HG02938 (cell line): Measurements from ENCODE around the gene EPHB3.

ENCODE experiments used
- ATAC-seq: cut with Tn5 transposase; IDR thresholded peaks from one replicate; pipeline ENCODE4 v1.9.1; 2021; ENCODE audit warnings: mild to moderate bottlenecking, moderate library complexity; ENCODE audit not compliant: unreplicated experiment

The EPHB3 gene

GRCh38 chr3:184563561-184563925 lies 2.0 kb downstream of the EPHB3 start:
- no peak for ATAC-seq

DNA sequence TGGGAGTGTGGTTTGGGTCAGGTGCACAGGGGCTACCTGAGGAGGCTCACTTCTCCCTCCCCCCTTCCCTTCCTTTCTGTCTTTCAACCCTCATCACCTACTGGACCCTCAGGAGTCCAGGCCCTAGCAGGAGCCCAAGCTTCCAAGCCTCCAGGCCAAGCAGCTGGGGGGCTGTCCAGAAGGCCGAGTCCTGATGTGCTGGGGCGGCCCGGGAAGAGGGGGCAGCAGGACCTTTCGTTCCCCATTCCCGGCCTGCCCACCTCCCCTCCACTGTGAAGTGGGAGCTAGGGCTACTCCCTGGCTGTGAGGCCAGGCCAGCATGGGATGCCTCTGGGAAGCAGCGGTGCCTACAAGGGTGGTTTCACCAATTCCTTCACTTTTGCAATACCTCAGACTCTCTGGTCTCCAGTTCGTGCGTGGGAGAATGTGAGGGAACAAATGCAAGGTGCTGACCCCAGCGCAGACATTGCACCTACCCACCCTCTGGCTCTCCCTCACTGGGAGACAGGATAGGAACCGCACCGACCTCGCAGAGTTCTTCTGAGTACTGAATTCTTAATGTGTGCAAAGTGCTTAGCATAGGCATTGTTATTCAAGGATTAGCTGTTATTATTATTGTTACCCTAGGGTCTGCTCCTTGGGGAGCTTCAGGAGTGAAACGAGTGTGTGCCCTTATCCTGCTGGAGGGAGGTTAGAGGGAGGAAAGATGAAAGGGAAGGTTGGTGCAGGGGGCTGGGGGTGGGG lies 2.5 kb downstream of the EPHB3 start:
- no peak for ATAC-seq

GRCh38 chr3:184564685-184565385 lies 3.2 kb downstream of the EPHB3 start:
- ATAC-seq, result no peak

GRCh38 chr3:184565421-184566211 lies 4.0 kb downstream of the EPHB3 start:
- ATAC-seq, result no peak

DNA sequence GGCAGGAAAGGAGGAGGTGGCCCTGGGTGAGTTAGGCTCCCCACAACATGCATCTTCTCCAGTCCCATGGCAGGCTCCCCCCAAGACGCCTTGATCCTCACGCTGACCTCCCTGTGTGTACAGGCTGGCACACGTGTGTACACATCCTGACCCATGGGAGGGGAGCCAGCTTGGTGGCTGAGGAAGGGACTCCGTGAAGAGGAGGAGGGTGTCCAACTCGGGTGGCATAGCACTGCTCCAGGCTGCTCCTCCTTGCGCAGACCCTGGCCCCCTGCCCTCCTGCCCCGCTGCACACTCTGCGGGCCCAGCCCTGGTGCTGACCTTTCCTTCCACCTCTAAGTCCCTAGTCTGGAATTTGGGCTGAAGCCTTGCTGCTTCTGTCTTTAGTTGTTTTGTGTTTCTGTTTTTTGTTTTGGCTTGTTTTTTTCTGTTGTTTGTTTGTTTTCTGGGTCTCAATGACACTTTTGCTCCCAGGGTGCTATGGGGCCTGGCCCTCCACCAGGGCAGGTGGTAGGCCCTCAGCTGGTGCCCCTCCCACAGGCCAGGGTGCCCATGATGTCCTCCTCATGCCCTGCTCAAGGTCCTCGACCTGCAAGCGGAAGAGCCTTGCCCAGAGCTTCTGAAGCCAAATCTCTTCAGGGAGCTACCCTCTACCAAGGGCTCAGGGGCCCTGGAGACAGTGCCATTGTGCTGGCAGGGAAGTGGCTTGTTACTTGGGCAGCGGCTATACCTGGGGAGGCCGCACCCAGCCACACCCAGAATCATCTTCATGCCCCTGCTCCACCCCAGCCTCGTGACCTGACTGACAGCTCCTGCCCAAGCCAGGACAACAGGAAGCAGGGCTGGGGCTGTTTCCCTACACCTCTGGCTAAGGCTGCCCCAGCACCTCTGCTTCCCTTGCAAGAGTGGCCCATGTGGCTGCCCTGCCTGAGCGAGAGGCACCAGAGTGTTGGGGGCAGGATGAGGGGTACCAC lies 5.1 kb downstream of the EPHB3 start:
- no peak for ATAC-seq

- no peak for ATAC-seq
Observed at GRCh38 chr3:184567946-184568559, 6.5 kb downstream of the EPHB3 start.

- no peak for ATAC-seq
Observed at GRCh38 chr3:184568560-184568923, 7.0 kb downstream of the EPHB3 start.

DNA sequence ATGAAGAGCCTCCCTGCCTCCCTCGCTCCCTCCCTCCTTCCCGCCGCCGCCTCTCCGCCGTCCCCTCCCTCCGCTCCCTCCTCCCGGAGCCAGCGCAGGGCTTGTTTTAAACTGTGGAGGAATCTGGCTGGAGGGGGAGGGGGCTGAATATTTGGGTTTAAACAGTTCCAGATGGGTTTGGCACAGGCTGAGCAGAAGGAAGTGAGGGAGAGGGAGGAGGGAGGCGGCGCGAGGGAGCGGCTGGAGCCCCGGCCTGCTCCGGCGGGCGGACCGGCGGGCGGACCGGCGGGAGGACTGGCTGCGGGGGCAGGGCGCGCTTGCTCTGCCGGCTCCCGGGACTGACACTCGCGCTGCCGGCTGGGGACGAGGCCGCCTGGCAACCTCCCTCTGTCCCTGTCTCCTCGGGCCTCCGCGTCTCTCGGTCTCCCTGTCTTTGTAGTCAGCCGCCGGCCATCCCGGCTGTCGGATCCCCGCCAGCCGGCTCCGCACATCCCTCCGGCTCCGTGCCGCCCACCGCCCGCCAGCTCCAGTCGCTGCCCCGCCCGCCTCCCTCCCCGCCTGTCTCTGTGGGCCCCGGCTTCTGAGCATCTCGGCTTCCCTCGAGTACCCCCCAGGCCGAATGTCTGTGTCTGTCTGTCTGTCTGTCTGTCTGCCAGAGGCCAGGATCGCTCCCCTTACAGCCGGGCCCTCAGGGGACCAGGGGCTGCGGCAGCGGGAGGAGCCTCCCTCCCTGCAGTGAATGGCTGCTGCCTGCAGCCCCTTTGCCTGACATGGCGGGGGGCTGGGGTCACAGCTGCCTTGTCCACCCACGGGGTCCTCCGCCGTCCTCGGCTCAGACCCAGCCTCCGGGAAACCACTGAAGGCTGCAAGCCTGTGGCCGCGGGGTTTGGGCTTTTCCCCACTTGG lies 7.6 kb downstream of the EPHB3 start:
- no peak for ATAC-seq

- no peak for ATAC-seq
Observed at GRCh38 chr3:184570035-184570434, 8.4 kb downstream of the EPHB3 start.

DNA sequence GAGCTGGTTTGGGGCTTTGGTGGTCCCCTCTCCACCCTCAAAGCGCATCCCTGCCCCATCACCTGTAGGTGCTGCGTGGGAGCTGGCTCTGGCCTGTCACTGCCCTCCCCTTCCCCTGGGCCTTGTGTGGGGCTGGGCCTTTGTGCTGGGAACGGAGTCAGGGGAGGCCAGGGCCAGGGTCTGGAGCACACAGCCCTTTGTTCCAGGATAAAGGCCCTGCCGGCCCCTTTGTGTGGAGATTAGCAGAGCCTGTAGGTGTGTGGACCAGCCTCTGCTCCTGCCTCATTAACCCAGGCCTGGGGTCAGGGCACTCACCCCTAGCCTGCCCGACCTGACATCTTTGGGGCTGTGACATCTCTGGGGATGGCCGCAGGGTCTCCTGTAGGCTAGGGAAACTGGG lies 8.9 kb downstream of the EPHB3 start:
- no peak for ATAC-seq

- no peak for ATAC-seq
Observed at GRCh38 chr3:184571750-184572377, 10.3 kb downstream of the EPHB3 start.

- no peak for ATAC-seq
Observed at GRCh38 chr3:184572633-184573270, 11.2 kb downstream of the EPHB3 start.

- no peak for ATAC-seq
Observed at GRCh38 chr3:184574515-184575417, 13.2 kb downstream of the EPHB3 start.

GRCh38 chr3:184575701-184576100 lies 14.1 kb downstream of the EPHB3 start:
- ATAC-seq, result no peak

GRCh38 chr3:184576457-184577240 lies 15.1 kb downstream of the EPHB3 start:
- ATAC-seq, result no peak

- no peak for ATAC-seq
Observed at GRCh38 chr3:184577546-184577945, 16.0 kb downstream of the EPHB3 start.
